ENCODE results near the gene TGFBR3.
A peak's percentile ranks its signal among the peaks of the same experiment; 100 is the strongest.

Gene TGFBR3

DNA sequence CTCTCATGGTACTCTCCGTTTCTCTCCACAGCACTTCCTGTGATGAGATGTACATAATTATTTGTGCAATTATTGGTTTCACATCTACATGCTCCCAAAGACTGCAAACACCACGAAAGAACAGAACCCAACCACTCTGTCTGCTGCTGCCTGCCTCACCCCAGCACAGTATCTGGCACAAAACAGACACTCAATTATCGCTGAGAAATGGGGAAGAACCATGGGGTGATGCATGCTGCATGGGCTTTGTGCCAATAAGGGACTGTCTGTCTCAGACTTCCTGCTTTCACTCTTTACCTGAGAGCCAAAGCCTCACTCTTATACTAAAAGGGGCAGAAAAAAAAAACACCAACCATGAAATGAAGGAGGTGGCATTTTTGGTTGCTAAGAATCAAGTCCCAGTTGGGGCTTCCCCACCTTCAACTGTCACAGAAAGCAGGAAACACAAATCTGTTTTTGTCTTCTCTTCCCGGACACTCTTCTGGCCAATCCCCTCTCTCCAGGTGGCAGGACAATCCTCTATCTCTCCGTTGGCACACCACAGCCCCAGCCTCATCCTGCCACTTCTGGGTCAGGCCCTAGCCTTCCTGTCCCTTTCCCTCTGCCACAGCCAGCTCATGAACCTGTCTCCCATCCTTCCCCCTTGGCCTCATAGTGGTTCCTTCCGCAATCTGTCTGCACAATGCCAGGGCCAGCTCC lies 82.0 kb downstream of the TGFBR3 start:
- peak; percentile 28 to 44 for DNase-seq (ENCODE audit: low read depth in 2 of 2, low spot score in 1 of 2)

DNA sequence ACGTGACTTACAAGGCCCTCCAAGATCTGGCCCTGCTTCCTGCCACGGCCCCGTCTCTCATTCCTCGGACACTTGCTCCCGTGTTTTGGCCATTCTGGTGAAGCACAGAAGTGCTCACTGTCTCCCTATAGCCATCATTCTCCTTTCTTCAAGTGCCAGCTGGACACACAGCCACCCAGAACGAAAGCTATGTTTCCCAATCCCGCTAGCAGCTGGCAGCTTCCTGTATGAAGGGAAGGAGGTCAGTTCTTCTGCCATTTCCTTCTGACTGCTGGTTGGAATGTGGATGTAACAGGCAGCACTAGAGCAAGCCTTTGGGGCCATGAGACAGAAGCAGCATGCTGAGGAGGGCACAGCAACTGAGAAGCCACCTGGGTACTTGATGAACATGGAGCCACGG lies 82.8 kb downstream of the TGFBR3 start:
- DNase-seq (ENCODE audit: low read depth in 2 of 2, low spot score in 1 of 2), result no peak

DNA sequence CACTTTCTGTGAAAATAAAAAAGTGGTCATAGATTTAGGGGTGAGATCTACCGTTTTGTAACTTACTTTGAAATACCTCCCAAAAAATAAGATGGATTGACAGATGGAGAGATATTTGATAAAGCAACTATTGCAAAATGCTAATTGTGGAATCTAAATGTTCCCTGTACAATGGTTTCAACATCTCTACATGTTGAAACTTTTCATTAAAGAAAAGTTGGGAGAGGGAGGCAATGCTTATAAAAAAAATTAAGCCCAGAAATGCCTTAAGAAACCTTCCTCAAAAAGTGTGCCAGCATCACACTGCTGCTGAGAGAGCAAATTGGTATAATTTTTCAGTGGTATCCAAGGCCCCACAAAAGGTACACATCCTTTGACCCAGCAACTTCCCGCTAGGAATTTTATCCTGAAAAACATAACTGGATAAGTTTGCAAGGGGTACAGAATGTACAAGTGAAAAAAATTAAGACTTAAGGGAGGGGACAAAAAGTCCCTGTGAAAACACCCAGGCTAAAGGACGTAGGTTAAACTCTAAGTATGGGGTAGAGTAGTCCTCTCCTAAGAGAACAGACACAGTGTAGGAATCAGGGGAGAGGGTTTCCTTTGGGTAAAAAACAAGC lies 84.3 kb downstream of the TGFBR3 start:
- DNase-seq (ENCODE audit: low read depth in 2 of 2, low spot score in 1 of 2), result no peak

DNA sequence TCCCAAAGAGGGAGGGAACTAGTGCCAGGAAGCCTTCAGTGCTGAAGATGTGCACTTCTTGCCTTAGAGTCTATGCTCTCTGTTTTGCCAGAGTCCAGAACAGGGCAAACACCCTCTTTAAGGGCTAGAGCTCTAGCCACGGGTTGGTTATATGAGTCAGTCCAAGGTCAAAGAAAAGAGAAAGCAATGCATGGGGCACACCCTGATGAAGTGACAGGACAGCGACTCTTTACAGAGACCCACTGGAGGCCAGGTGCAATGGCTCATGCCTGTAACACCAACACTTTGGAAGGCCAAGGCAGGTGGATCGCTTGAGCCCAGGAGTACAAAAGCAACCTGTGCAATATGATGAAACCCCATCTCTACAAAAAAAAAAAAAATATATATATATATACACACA lies 86.1 kb downstream of the TGFBR3 start:
- no peak for DNase-seq (ENCODE audit: low read depth in 2 of 2, low spot score in 1 of 2)

DNA sequence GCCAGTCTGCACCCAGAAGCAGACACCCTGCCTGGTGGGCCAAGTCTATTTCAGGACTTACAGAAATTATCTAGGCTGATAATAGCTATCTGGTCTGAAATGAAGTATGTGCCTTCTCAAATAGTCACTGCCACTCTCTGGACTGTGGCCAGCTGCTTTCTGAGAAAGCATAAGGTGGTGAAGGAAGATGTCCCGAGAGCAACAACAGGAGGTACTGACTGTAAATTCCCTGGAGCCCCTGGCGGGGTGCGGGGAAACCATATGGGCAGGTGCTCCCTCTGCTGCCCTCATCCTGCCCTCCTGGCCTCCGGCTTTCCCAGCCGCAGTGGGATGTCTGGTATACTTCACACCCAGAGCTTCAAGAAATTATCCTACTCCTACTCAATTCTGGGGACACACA lies 86.8 kb downstream of the TGFBR3 start:
- no peak for DNase-seq (ENCODE audit: low read depth in 2 of 2, low spot score in 1 of 2)

DNA sequence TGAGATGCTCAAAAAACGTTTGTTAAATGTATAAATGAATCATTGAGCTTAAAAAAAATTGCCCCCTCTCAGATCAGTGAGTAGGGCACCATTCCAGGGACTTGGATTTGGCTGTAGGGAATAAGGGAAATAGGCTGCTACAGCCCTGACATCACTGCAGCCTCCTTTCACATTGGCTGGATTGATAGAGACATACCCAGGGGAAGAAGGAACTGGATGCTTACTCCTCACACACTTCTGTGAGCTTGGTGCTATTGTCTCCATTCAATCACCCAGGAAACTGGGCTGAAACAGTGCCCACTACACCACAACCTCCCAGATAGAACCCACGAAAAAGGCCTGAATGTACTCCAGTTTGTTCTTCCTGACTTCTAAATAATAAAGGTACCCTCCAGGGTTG lies 87.2 kb downstream of the TGFBR3 start:
- DNase-seq (ENCODE audit: low read depth in 2 of 2, low spot score in 1 of 2), result no peak

DNA sequence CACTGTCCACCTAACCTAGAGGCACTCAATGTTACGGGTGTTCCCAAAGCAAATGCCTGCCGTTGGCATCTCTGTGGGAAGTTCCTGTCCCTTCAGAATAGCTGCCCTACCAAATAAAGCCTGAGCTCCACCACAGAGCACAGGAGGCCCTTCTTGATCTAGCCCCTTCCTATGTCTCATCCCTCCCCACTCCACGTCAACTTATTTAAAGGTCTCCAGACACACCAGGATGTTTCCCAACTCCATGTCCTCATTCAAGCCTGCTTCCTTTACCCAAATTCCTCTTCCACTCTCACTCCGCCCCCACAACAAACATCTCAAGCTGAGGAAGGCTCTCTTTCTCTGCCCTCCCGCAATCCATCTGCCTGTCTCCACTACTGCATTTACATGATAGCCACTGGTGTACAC lies 87.7 kb downstream of the TGFBR3 start:
- DNase-seq (ENCODE audit: low read depth in 2 of 2, low spot score in 1 of 2), result no peak

DNA sequence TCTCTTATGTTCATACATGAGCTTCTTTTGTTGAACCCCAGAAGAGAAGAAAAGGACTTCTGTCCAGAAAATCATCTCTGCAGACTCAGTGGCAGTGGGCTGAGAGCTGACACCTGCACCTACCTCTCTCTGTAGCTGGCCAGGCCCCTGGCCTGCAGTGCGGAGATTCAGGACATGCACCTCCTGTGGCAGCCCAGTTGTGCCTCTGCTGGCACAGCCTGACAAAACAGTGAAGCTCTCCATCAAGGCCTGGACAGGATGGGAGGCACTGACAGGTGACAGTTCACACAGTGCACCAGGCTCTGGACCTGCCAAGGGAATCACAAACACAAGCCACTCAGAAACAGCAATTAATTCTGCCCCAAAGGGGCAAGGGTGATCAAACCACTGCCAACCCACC lies 88.8 kb downstream of the TGFBR3 start:
- no peak for DNase-seq (ENCODE audit: low read depth in 2 of 2, low spot score in 1 of 2)

DNA sequence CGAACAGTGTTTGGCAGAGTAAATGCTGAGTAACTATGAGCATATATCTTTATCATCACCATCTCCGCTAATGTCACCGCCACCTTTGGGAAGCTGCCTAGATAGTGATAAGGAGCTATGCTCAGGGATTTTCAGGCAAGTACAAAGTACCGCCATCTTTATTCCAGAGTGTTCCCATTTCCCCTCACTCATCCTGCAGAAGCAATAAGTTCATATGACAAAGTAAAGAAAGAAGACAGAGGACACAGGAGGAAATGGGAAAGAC lies 89.6 kb downstream of the TGFBR3 start:
- DNase-seq (ENCODE audit: low read depth in 2 of 2, low spot score in 1 of 2), result no peak

DNA sequence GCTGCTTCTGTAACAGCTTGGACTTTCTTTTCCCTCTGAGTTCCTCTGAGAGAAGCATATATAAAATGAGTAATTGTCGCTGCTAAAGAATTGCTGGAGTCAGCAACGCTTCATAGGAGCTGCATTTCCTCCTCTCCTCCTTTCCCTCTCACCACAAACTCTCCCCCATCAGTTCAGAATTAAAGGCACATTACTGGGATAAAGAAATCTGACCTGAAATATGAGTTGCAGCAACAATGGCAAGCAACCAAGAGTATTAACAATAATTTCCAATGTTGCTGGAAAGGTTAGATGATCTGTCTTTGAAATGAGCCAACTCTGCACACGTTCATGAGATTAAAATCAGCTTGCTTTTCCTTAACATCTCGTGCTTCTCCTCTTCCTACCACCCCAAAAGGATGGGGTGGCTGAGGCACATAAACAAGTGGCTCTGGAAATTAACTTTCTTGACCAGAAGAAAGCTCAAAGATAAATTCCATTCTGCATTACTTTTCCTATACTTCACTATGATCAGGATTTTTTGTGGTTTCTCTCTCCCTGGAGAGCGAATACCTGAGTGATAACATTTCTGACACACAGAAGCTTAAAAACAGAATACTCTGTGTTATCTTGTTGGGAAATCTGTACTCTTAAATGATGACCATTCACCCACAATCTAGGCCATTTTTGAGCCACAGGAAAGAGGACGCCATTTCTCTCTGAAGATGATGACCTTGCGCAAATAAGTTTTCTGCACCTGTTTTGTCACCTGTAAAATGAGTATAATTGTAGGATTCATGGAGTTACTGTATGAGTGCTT lies 90.2 kb downstream of the TGFBR3 start:
- no peak for DNase-seq (ENCODE audit: low read depth in 2 of 2, low spot score in 1 of 2)

DNA sequence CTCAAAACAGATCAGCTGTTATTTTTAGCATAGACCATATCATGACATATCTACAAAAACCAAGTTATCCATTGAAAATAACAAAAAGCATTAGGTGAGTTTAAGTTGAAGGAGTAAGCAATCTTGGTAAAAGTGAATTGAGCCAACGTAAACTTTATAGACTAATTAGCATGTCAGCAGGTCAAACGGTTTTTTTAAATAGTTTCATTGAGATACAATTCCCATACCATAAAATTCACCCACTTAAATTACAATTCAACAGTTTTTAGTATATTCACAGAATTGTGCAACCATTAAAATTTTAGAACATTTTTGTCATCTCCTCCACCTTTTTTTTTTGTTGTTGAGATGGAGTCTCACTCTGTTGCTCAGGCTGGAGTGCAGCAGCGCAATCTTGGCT lies 92.1 kb downstream of the TGFBR3 start:
- DNase-seq (ENCODE audit: low read depth in 2 of 2, low spot score in 1 of 2), result no peak

DNA sequence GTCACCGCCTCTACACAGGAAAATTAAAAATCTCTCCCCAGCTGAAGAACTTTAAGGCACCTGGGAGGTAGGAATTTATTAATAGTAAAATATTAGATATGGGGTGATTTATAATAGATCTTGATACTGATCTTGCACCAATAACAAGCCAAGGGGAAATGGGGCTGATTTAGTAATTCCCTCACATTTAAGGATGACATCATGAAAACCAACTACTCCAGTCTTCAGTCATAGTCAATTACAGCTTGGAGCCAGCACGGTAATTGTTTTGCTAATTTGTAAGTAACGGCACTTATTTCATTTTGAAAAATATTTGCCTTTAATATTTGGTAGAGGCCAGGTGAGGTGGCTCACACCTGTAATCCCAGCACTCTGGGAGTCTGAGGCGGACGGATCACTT lies 92.8 kb downstream of the TGFBR3 start:
- no peak for DNase-seq (ENCODE audit: low read depth in 2 of 2, low spot score in 1 of 2)

DNA sequence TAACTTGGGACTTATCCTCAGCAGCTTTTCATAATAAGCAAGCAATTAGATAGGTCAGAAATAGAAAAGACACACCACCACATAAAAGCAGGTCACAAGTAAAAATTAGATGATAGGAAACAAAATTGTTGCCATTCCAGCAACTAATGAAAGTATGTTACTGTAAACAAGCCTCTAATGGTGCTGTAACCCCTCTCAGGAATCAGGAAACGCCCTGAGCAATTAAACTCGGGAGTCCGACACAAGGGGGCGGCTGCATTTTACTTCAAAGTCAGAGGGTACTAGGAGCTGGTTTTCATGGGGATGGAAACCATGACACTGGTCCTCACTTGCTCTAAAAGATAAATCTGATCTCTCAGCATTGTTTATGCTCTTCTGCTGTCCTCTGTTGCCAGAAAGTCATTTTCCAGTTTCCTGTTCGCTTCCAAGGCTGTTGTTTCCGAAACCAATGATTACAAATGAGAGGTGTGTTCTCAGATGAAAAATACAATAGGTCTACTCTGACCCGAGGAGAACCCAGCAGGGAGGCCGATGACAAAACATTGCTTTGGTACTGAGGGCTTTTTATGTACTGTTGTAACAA lies 93.4 kb downstream of the TGFBR3 start:
- DNase-seq (ENCODE audit: low read depth in 2 of 2, low spot score in 1 of 2), result no peak

DNA sequence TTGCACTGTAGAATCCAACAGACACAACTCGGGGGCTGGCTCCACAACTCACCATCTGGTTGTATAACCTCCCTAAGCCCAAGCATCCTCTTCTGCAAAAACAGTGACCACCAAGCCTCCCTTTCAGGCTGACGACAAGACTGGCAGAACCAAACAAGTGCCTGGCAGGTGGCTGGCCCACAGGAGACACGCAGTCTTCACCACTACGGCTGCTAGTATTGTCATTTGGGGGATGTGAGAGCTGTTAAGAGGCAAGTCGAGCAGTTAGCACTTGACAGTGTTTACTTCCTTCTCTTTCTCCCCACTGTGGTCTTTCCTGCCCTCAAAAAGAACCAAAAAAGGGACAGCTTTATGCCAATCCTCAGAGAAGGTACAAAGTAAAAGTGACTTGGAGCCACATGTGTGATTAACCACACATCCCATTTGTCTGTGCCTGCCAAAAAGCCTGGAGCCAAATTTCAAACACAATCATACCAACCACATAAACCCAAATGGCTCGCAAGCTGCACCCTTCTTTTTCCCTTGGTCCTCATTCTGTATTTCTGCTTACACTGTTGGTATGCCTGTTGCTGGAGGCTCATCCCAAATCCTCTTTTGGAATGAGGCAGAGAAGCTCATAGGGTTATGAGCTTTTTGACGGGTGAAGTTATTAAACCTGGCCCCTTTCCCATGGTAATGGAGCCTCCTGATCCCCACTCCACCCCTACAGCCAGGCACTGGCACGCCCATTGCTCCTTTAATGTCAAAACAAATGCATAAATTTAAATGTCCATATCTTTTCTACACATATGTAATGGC lies 94.1 kb downstream of the TGFBR3 start:
- DNase-seq (ENCODE audit: low read depth in 2 of 2, low spot score in 1 of 2), result no peak

DNA sequence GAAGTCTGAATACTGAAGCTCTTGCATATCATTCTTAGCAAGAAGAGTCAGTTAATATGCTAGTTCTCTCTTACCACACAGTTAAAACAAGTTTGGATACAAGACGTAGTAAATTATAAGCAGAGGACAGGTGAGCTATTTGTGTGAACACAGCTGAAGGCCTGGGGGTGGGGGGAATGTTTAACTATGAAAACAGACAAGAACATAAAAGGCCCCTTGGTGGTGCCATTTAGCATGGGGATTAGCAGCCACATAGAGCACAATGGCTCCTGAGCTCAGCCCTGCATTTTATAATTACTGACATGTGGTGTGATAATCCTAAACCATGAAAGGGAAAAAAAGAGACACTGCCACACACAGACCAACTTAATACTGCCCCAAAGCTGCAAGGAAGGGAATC lies 94.8 kb downstream of the TGFBR3 start:
- no peak for DNase-seq (ENCODE audit: low read depth in 2 of 2, low spot score in 1 of 2)

DNA sequence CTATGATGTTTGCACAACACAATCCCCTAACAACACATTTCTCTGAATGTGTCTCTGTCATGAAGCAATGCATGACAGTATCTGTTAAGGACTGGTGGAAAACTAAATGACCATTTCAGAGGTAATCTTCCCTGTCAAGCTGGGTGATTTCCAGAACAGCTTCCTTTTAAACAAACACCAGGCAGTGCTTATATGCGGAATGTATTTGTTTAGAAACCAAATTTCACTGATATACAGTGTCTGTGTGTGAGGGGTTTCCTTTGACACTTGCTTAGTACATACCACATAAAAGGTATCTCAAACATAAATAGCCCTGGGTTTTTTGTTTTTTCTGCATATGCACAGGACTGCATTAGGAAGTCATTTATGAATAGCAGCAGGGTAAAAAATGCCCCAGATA lies 95.6 kb downstream of the TGFBR3 start:
- no peak for DNase-seq (ENCODE audit: low read depth in 2 of 2, low spot score in 1 of 2)

DNA sequence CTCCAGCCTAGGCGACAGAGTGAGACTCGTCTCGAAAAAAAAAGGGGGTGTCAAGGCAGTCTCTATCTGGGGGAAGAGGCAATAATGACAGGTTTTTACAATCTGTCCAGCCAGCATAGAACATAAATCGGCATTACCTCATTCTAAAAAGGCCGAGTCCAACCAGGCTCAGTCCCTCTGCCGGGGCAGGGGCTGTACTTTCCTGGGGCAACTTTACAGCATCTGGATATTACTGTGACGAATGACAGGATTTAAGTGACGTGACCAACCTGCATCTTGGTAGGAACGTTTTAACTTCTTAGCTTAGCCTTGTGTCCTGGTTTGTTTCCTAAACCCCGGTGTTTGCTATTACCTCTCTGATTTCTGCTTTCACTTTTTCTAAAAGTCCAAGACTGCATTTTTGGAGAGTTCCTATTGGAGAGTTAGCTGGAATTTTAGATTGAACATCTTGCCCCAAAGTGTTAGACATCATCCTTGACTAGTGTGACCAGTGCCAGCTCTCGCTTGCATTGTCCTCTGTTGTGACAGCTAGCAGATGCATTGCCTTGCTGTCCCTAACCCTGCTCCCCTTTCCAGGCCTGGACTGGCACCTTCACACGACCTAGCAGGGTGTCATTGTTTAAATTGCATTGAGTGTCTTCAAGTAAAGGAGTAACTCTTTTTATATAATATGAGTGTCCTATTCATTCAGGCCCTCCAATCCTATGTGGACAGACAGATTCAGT lies 96.5 kb downstream of the TGFBR3 start:
- no peak for DNase-seq (ENCODE audit: low read depth in 2 of 2, low spot score in 1 of 2)

DNA sequence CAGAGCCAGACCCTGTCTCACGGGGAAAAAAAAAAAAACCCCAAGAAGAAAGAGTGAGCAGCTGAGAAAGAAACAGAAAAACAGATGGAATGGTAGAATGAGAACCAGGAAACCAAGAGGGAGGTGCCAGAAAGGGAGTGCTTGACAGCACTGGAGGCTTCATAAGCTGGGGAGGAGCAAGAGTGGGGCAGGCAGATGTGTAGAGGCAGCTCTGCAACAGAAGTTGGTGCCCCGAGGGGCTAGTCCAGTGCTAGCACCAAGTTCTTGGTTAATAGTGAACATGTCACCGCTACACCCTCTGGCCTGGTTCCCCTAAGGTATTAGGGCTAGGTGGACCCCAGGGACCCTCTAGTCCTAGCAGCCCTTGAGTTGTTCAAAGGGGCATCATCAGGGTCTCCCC lies 98.0 kb downstream of the TGFBR3 start:
- no peak for DNase-seq (ENCODE audit: low read depth in 2 of 2, low spot score in 1 of 2)

DNA sequence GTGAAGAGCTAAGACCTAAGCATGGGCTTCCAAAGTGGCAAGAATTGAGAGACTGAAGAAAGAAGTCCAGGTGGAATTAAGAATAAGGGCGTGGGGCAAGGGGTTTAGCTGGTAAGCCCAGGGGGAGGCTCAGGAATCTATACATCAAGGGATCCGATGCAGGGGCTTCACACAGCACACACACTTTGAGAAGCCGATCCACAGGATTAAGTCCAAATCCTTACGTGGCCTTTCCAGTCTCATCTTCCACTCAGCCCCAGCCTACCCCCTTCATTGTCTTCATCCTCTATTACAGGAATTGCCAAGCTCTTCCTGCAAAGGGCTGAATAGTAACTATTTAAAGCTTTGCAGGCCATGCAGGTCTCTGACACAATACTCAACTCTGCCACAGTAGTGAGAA lies 101.3 kb downstream of the TGFBR3 start:
- DNase-seq (ENCODE audit: low read depth in 2 of 2, low spot score in 1 of 2), result no peak

DNA sequence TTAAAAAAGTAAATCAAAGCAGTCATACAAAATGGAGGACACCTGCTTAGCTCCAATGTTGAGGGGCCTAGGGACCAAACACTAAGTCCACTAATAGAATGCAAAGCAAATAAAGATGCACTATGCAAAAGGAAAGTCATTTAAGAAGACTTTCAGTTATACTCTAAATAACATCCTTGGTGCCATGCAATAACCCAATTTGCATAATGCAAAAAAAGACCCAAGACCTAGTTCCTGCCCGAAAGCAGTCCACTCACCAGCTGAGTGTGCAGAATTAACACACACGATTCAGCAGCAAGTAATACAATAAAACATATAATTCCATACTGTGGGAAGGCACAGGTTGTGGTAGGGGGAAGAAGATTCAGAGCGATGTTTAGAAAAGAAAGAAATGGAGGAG lies 101.8 kb downstream of the TGFBR3 start:
- no peak for DNase-seq (ENCODE audit: low read depth in 2 of 2, low spot score in 1 of 2)
